B cell (primary cell): ENCODE measurements around the gene TNRC6A. TPM values are rescaled to one million over a fixed set of nuclear protein-coding genes. Genes with fewer than 3 reads are reported as not detected.

Experiments
- ATAC-seq: fragments of 200-7000 bp; cut with Tn5 transposase; one replicate; pipeline ENCODE4 v1.10.0; 2021; ENCODE audit warnings: low read depth, mild to moderate bottlenecking, moderate number of reproducible peaks, moderate library complexity
- CTCF ChIA-PET: fragments of 350-600 bp; sonication (Branson Sonifier 250); formaldehyde crosslinking; loops from one replicate; lab custom pipeline; 2021; ENCODE audit warnings: antibody characterized with exemption, inconsistent platforms; lab: Charles Lee
- POLR2A ChIA-PET: fragments of 350-600 bp; sonication (Branson Sonifier 250); formaldehyde crosslinking; loops from one replicate; lab custom pipeline; 2021; ENCODE audit warnings: antibody characterized with exemption; lab: Charles Lee
- DNase-seq: peaks from one replicate; pipeline ENCODE4 v3.0.0; 2013
- H2AFZ ChIP-seq: 2 replicates; pipeline ENCODE4 v1.6.1; 2012; ENCODE audit warnings: mild to moderate bottlenecking, low read depth, low read length; ENCODE audit not compliant: insufficient read depth, poor library complexity, severe bottlenecking
- H3K27ac ChIP-seq, 2 donors: 1 replicate in 1 of 2; 2 replicates in 1 of 2; pipeline ENCODE4 v1.5.1; 2012 to 2013; ENCODE audit warnings: low read length in 2 of 2, mild to moderate bottlenecking in 2 of 2, moderate library complexity in 1 of 2
- H3K27me3 ChIP-seq, 4 experiments: fragments of 200-600 bp in 1 of 4; sonication (generic) in 1 of 4; replicated peaks in 1 of 4; 1 replicate in 2 of 4; 2 replicates in 2 of 4; pipeline versions ENCODE4 v1.6.1 to v1.7.0; 2013 to 2016; ENCODE audit warnings: low read length in 3 of 4, mild to moderate bottlenecking in 2 of 4, mixed read lengths in 1 of 4, moderate library complexity in 1 of 4; ENCODE audit not compliant: insufficient read depth in 4 of 4, control insufficient read depth in 3 of 4; ENCODE audit errors: control extremely low read depth in 1 of 4
- H3K36me3 ChIP-seq, 2 experiments: replicated peaks in 1 of 2; 1 replicate in 1 of 2; 2 replicates in 1 of 2; pipeline versions ENCODE4 v1.6.1 to v1.7.1; 2013; ENCODE audit warnings: low read length in 1 of 2; ENCODE audit not compliant: insufficient read depth in 2 of 2, control insufficient read depth in 1 of 2; ENCODE audit errors: control extremely low read depth in 1 of 2, extremely low read depth in 1 of 2
- H3K4me1 ChIP-seq, 2 donors: fragments of 200-600 bp in 1 of 2; sonication (generic) in 1 of 2; 1 replicate in 1 of 2; 2 replicates in 1 of 2; pipeline versions ENCODE4 v1.5.1 to v1.6.1; 2013 to 2017; ENCODE audit warnings: low read length in 2 of 2; ENCODE audit not compliant: control insufficient read depth in 2 of 2, insufficient read depth in 2 of 2
- H3K4me2 ChIP-seq: replicated peaks from 2 replicates; pipeline ENCODE3; 2012; ENCODE audit warnings: mild to moderate bottlenecking, low read depth, low read length; ENCODE audit not compliant: poor library complexity, severe bottlenecking
- H3K4me3 ChIP-seq, 5 experiments: fragments of 200-600 bp in 1 of 5; sonication (generic) in 1 of 5; 1 replicate in 3 of 5; 2 replicates in 2 of 5; pipeline versions ENCODE4 v1.5.1 to v1.7.0; 2011 to 2016; ENCODE audit warnings: low read length in 4 of 5, mild to moderate bottlenecking in 4 of 5, low read depth in 2 of 5, control low read depth in 1 of 5, moderate library complexity in 1 of 5; ENCODE audit not compliant: insufficient read depth in 1 of 5; ENCODE audit errors: control extremely low read depth in 1 of 5, extremely low read depth in 1 of 5
- H3K79me2 ChIP-seq: fragments of 200-600 bp; sonication (generic); one replicate; pipeline ENCODE4 v1.6.0; 2016; ENCODE audit warnings: low read length; ENCODE audit not compliant: control insufficient read depth, insufficient read depth
- H3K9ac ChIP-seq: fragments of 200-600 bp; sonication (generic); 2 replicates; pipeline ENCODE4 v1.6.1; 2017; ENCODE audit warnings: mild to moderate bottlenecking, low read length, moderate library complexity
- H3K9me3 ChIP-seq, 3 donors: one replicate each; pipeline versions ENCODE4 v1.6.1 to v1.7.1; 2013; ENCODE audit warnings: low read length in 2 of 3; ENCODE audit not compliant: control insufficient read depth in 2 of 3, insufficient read depth in 1 of 3; ENCODE audit errors: control extremely low read depth in 1 of 3
- H4K20me1 ChIP-seq: 2 replicates; pipeline ENCODE4 v1.6.0; 2012; ENCODE audit warnings: mild to moderate bottlenecking, low read length; ENCODE audit not compliant: insufficient read depth, control insufficient read depth, poor library complexity, severe bottlenecking
- H3K27ac Mint-ChIP-seq: one replicate; pipeline ENCODE4 v1.8.0; 2021; ENCODE audit warnings: mixed read lengths
- H3K27me3 Mint-ChIP-seq: one replicate; pipeline ENCODE4 v1.8.0; 2021; ENCODE audit warnings: mixed read lengths
- H3K4me1 Mint-ChIP-seq: one replicate; pipeline ENCODE4 v1.8.0; 2021; ENCODE audit warnings: mixed read lengths
- H3K4me3 Mint-ChIP-seq: one replicate; pipeline ENCODE4 v1.8.0; 2021; ENCODE audit warnings: mixed read lengths
- H3K9me3 Mint-ChIP-seq: one replicate; pipeline ENCODE4 v1.8.0; 2022; ENCODE audit warnings: mixed read lengths; ENCODE audit not compliant: insufficient read depth
- EZH2 ChIP-seq: IDR thresholded peaks from 2 replicates; pipeline ENCODE4 v1.6.1; 2012; ENCODE audit warnings: borderline replicate concordance, low read depth, mild to moderate bottlenecking, moderate library complexity, low read length; ENCODE audit not compliant: insufficient read depth, poor library complexity, severe bottlenecking
- WGBS: methylation state at CpG from one replicate; pipeline ENCODE4 v1.1.5; 2013; ENCODE audit warnings: missing lambda C conversion rate; ENCODE audit not compliant: insufficient coverage; 5-methylcytosine and 5-hydroxymethylcytosine counted together
- intact Hi-C: fragments of 100-400 bp; cut with micrococcal nuclease; formaldehyde crosslinking; loops from one replicate; pipeline ENCODE4 v1.10.0; 2022
- polyA plus RNA-seq: library from polyadenylated mRNA; depleted of rRNA; stranded (reverse); fragments of >200 nt; gene quantifications from 2 replicates; pipeline ENCODE4 v1.2.3, GENCODE V29; 2012
- total RNA-seq, 2 donors: library from RNA; stranded (reverse); fragments of 120-200 nt in 1 of 2; gene quantifications; 1 replicate in 1 of 2; 2 replicates in 1 of 2; pipeline versions ENCODE4 v1.2.3 to v1.2.4, GENCODE V29; 2013 to 2022
- TF ChIP-seq, protein P1 (sequence below): fragments of 200-600 bp; IDR thresholded peaks from one replicate; pipeline ENCODE4 v1.8.0; 2022; ENCODE audit warnings: antibody characterized with exemption, mild to moderate bottlenecking

TNRC6A gene
- total and polyA plus RNA-seq, 2 donors (not counting 1 experiment from before 2014, with no cell fraction given) = 79.3 to 104 TPM

- ATAC-seq (no peak), DNase-seq (no peak)
- POLR2A ChIA-PET = no interaction called here
- Mint-ChIP-seq H3K27ac (no peak overlapping the region), H3K27me3 (no peaks in the 10 kb centered on the region), H3K4me3 (no peak overlapping the region), H3K4me1 (no peaks in the 10 kb centered on the region), H3K9me3 (no peaks in the 10 kb centered on the region)
- H3K27me3 ChIP-seq = no peaks in the 10 kb centered on the region
- no peak overlapping the region for H3K4me2 ChIP-seq
- H3K9me3 ChIP-seq = no peaks in the 10 kb centered on the region
- no peak overlapping the region for H3K27ac ChIP-seq
- H4K20me1 ChIP-seq = no peaks in the 10 kb centered on the region
- no peak overlapping the region for H3K4me3 ChIP-seq
- CTCF ChIA-PET = interaction anchor here (0.9 kb wide), 1 partner anchor 399 kb away, joined by 4 read pairs; no protein-coding TSS in a partner anchor
- H3K79me2 ChIP-seq = no peaks in the 10 kb centered on the region
- 99% methylated on average over 5 of the region's 12 CpGs for WGBS
- no peaks in the 10 kb centered on the region for H3K4me1 ChIP-seq
- no peak overlapping the region for H3K9ac ChIP-seq
- intact Hi-C loops = no loop called here
- H3K36me3 ChIP-seq = peaks cover 5 to 53% of the 10 kb centered on the region in 2 experiments
- TF ChIP-seq EZH2 = no peak
- TF ChIP-seq, protein P1, sequence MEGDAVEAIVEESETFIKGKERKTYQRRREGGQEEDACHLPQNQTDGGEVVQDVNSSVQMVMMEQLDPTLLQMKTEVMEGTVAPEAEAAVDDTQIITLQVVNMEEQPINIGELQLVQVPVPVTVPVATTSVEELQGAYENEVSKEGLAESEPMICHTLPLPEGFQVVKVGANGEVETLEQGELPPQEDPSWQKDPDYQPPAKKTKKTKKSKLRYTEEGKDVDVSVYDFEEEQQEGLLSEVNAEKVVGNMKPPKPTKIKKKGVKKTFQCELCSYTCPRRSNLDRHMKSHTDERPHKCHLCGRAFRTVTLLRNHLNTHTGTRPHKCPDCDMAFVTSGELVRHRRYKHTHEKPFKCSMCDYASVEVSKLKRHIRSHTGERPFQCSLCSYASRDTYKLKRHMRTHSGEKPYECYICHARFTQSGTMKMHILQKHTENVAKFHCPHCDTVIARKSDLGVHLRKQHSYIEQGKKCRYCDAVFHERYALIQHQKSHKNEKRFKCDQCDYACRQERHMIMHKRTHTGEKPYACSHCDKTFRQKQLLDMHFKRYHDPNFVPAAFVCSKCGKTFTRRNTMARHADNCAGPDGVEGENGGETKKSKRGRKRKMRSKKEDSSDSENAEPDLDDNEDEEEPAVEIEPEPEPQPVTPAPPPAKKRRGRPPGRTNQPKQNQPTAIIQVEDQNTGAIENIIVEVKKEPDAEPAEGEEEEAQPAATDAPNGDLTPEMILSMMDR = no peak
- H2AFZ ChIP-seq = no peak overlapping the region
These were observed 96.7 kb downstream of the TNRC6A start for GRCh38 chr16:24826096-24826690.

DNA sequence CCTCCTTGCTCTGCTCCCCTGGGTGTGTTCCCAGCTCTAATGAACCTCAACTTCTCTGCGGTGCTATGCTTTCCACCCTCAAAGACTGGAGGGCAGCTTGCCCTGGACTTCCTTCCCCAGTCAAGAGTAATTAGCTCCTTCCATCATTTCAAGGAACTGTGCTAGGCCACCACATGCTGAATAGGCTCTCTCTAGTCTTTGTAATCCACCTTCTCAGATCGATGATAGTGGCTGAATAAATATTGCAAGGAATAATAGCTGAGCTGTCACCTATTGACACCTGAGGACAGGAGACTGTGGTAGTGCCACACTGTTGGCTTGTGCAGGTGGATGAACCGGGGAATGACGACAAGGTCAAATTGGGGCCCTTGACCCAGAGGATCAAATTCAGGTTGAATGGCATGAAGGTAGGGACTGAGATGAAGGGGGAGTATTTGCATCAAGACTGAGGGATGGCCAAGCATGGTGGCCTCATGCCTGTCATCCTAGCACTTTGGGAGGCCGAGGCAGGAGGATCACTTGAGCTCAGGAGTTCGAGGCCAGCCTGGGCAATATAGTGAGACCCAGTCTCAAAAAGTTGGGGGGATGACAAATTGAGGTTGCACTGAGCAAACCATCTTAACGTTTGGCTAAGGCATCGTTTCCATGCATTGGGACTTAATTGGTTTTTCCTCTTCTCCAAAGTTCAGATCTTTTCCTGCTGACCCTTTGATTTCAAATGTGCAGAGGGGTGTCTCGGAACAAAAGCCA is 97.5 kb downstream of the TNRC6A start:
- Histone ChIP-seq H2AFZ (no peak overlapping the region), H3K27ac (no peak overlapping the region), H3K4me1 (no peaks in the 10 kb centered on the region), H3K79me2 (no peaks in the 10 kb centered on the region), H3K27me3 (no peaks in the 10 kb centered on the region), H3K4me2 (no peak overlapping the region), H3K9ac (no peak overlapping the region), H3K9me3 (no peaks in the 10 kb centered on the region), H4K20me1 (no peaks in the 10 kb centered on the region), H3K36me3 (peaks cover 5 to 45% of the 10 kb centered on the region in 2 experiments), H3K4me3 (no peak overlapping the region)
- POLR2A ChIA-PET = no interaction called here
- no peak for TF ChIP-seq EZH2
- TF ChIP-seq, protein P1 = no peak
- Mint-ChIP-seq H3K4me3 (no peak overlapping the region), H3K27me3 (no peaks in the 10 kb centered on the region), H3K9me3 (no peaks in the 10 kb centered on the region), H3K27ac (no peak overlapping the region), H3K4me1 (no peaks in the 10 kb centered on the region)
- ATAC-seq = no peak
- intact Hi-C loops = no loop called here
- no peak for DNase-seq
- CTCF ChIA-PET = no interaction called here
- 97% methylated on average over 6 of the region's 9 CpGs for WGBS
